OCI-LY3 (cell line): ENCODE data around the gene SOWAHC.

Experiments
- EZH2phosphoT487 ChIP-seq: fragments of 200-600 bp; shearing (Covaris generic); IDR thresholded peaks from 2 replicates; pipeline ENCODE4 v1.6.1; 2018; ENCODE audit warnings: antibody characterized with exemption, mixed run types, low read depth
- TF ChIP-seq, protein P1 (sequence below): fragments of 200-600, 300-600 bp; sonication (generic); IDR thresholded peaks from 2 replicates; pipeline ENCODE4 v1.5.1; 2014; ENCODE audit warnings: antibody characterized with exemption, low read length, low read depth

DNA sequence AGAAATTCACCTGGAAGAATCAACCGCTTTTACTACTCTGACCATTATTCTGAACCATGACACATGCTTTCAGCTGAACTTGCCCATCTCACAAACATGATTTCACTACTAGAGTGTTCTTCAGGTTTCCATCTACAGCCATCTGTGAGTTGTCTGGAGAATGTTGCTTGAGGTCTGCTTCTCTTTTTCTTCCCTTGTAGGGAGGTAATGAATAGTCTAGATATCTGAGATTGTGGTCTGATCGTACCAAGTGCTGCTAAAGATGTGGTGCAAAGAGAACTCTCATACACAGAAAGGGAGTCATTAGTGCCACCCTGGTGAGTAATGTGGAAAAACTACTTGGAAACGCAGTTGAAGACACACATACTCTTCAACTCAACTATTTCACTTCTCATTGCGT lies 10.2 kb downstream of the SOWAHC start:
- TF ChIP-seq, protein P1, sequence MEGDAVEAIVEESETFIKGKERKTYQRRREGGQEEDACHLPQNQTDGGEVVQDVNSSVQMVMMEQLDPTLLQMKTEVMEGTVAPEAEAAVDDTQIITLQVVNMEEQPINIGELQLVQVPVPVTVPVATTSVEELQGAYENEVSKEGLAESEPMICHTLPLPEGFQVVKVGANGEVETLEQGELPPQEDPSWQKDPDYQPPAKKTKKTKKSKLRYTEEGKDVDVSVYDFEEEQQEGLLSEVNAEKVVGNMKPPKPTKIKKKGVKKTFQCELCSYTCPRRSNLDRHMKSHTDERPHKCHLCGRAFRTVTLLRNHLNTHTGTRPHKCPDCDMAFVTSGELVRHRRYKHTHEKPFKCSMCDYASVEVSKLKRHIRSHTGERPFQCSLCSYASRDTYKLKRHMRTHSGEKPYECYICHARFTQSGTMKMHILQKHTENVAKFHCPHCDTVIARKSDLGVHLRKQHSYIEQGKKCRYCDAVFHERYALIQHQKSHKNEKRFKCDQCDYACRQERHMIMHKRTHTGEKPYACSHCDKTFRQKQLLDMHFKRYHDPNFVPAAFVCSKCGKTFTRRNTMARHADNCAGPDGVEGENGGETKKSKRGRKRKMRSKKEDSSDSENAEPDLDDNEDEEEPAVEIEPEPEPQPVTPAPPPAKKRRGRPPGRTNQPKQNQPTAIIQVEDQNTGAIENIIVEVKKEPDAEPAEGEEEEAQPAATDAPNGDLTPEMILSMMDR: no peak
- TF ChIP-seq EZH2phosphoT487: no peak
